GM19238 (cell line): ENCODE measurements around the gene OSGEPL1.
"Not testable (repeated sequence)": the region's sequence is repeated elsewhere in the genome, so short reads cannot be mapped to it uniquely, and the experiment has no call there.

ENCODE experiments used
- DNase-seq: peaks from one replicate; pipeline ENCODE4 v3.0.0; 2011; ENCODE audit warnings: low spot score; ENCODE audit not compliant: insufficient read length

OSGEPL1 gene

GRCh38 chr2:189751080-189751658, 11.4 kb downstream of the OSGEPL1 start:
- no peak for DNase-seq

- no peak for DNase-seq
Observed at GRCh38 chr2:189729430-189729829, 33.2 kb downstream of the OSGEPL1 start.

- no peak for DNase-seq
Observed at GRCh38 chr2:189726849-189727248, 35.7 kb downstream of the OSGEPL1 start.

- DNase-seq, result no peak
Observed at GRCh38 chr2:189726271-189726670, 36.3 kb downstream of the OSGEPL1 start.

- no peak for DNase-seq
Observed at GRCh38 chr2:189723192-189723591, 39.4 kb downstream of the OSGEPL1 start.

GRCh38 chr2:189719571-189719970, 43.0 kb downstream of the OSGEPL1 start:
- no peak for DNase-seq

GRCh38 chr2:189717593-189717992, 45.0 kb downstream of the OSGEPL1 start:
- DNase-seq, result not testable (repeated sequence)

- DNase-seq, result no peak
Observed at GRCh38 chr2:189709501-189710221, 52.9 kb downstream of the OSGEPL1 start.

GRCh38 chr2:189702071-189702470, 60.5 kb downstream of the OSGEPL1 start:
- DNase-seq, result no peak

- no peak for DNase-seq
Observed at GRCh38 chr2:189700681-189701080, 61.9 kb downstream of the OSGEPL1 start.

GRCh38 chr2:189698020-189698887, 64.3 kb downstream of the OSGEPL1 start:
- no peak for DNase-seq
